Prostate gland (tissue), 2 donors: ENCODE measurements around the gene MRPS27.

Experiments used
- CTCF ChIP-seq, 4 experiments: fragments of 200-600 bp in 2 of 4; fragments of 450-650 bp in 2 of 4; sonication (generic) in 2 of 4; IDR thresholded peaks; 1 replicate in 3 of 4; 2 replicates in 1 of 4; pipeline ENCODE4 v1.5.1; 2016 to 2019; ENCODE audit warnings: antibody characterized with exemption in 4 of 4, mild to moderate bottlenecking in 2 of 4, moderate library complexity in 2 of 4
- POLR2A ChIP-seq: fragments of 450-650 bp; IDR thresholded peaks from one replicate; pipeline ENCODE4 v1.6.1; 2016; ENCODE audit warnings: antibody characterized with exemption, mild to moderate bottlenecking

GRCh38 chr5:72197393-72197792, 122.6 kb downstream of the MRPS27 start:
- TF ChIP-seq CTCF (IDR thresholded peaks at IDR 0.05) (no peak), POLR2A (no peak)
